Right lobe of liver (tissue), 6 donors: Measurements from ENCODE around the gene DOCK3. TPM values are rescaled to one million over a fixed set of nuclear protein-coding genes. Genes with fewer than 3 reads are reported as not detected.

Experiments used
- ATAC-seq, 4 donors: fragments of 200-7000 bp; cut with Tn5 transposase; one replicate each; pipeline ENCODE4 v1.9.1; 2020; ENCODE audit warnings: mild to moderate bottlenecking in 4 of 4, moderate library complexity in 4 of 4
- DNase-seq, 3 donors: peaks; one replicate each; pipeline ENCODE4 v3.0.0-alpha.2; 2020
- H3K27ac ChIP-seq, 3 donors: fragments of 200-600 bp; one replicate each; pipeline ENCODE4 v1.8.0; 2022
- H3K27me3 ChIP-seq, 2 donors: fragments of 200-600 bp; one replicate each; pipeline ENCODE4 v1.8.0; 2022
- H3K36me3 ChIP-seq, 4 donors: fragments of 200-600 bp; sonication (generic) in 1 of 4; one replicate each; pipeline versions ENCODE4 v1.5.1 to v1.8.0; 2017 to 2022; ENCODE audit warnings: control low read depth in 1 of 4
- H3K4me1 ChIP-seq, 4 donors: fragments of 200-600 bp; sonication (generic) in 1 of 4; one replicate each; pipeline versions ENCODE4 v1.5.1 to v1.8.0; 2017 to 2022; ENCODE audit warnings: control low read depth in 1 of 4
- H3K4me3 ChIP-seq, 3 donors: fragments of 200-600 bp; one replicate each; pipeline ENCODE4 v1.8.0; 2022
- H3K9me3 ChIP-seq, 4 donors: fragments of 200-600 bp; sonication (generic) in 1 of 4; one replicate each; pipeline versions ENCODE4 v1.5.1 to v1.8.0; 2017 to 2022; ENCODE audit warnings: control low read depth in 1 of 4
- CTCF ChIP-seq, 4 donors: fragments of 200-600 bp in 3 of 4; fragments of 450-650 bp in 1 of 4; IDR thresholded peaks; one replicate each; pipeline versions ENCODE4 v1.5.1 to v1.8.0; 2016 to 2022; ENCODE audit warnings: antibody characterized with exemption in 4 of 4, mild to moderate bottlenecking in 2 of 4
- POLR2A ChIP-seq: fragments of 450-650 bp; IDR thresholded peaks from one replicate; pipeline ENCODE4 v1.6.1; 2017; ENCODE audit warnings: antibody characterized with exemption, mild to moderate bottlenecking
- WGBS: methylation state at CpG from one replicate; pipeline ENCODE4 v1.1.6; 2018; ENCODE audit warnings: low coverage, low lambda C conversion rate; ENCODE audit not compliant: insufficient coverage; ENCODE audit errors: missing lambda C conversion rate; 5-methylcytosine and 5-hydroxymethylcytosine counted together
- intact Hi-C, 2 donors: fragments of 100-400 bp; cut with DNase I; formaldehyde crosslinking; loops; one replicate each; pipeline versions ENCODE4 v1.11.2 to v1.14.1; 2022
- total RNA-seq, 6 experiments: library from RNA; depleted of rRNA in 2 of 6; stranded (reverse); fragments of >200 nt in 2 of 6; fragmentation: NEBNext Ultra II Directional in 3 of 6; extraction: Animal tissue kit (Norgen Biotek cat#: 25700) in 3 of 6; gene quantifications; one replicate each; pipeline versions ENCODE4 v1.1.0 to v1.2.4, GENCODE V29; 2016 to 2023
- donor health status: DM: no; HTN: yes; CAD: no.
- donor health status: DM: no; HTN: no; CAD: no.
- donor health status: DM: no; HTN: no; CAD: no.
- donor health status: DM: no; HTN: yes; CAD: no.
- donor health status: DM: no; HTN: yes; CAD: no.

Gene DOCK3
- total RNA-seq, 6 experiments from 2014 or later = 0.04 to 0.06 (median 0.06) TPM; not detected in 3

DNA sequence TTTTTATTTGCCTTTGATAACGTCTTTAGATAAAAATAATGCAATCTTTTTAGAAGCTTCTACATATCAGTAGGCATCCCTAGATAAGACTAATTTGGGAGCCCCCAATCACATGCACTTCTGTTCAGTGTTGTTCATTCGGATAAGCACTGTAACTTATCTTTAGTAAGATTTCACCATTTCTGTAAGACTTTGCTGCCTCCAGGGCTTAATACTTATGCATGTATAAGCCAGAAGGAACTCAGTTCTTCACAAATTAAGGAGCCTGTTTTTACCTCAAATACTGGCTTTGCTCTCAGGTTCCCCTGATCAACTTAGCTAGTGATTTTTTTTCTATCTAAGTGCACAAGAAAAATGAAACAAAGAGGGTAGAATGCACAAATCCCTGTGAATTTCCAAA, 20.3 kb downstream of the DOCK3 start:
- intact Hi-C loops = no loop called here
- Histone ChIP-seq H3K4me3 (no peak overlapping the region), H3K27ac (no peak overlapping the region), H3K9me3 (no peaks in the 10 kb centered on the region), H3K27me3 (no peaks in the 10 kb centered on the region), H3K4me1 (no peaks in the 10 kb centered on the region), H3K36me3 (no peaks in the 10 kb centered on the region)
- DNase-seq (no peak), ATAC-seq (no peak)
- TF ChIP-seq CTCF (IDR thresholded peaks at IDR 0.05) (no peak), POLR2A (no peak)
- 70% methylated on average over 2 of the region's 2 CpGs for WGBS

- 64% methylated on average over 2 of the region's 3 CpGs for WGBS
- Histone ChIP-seq H3K27ac (no peak overlapping the region), H3K9me3 (no peaks in the 10 kb centered on the region), H3K4me3 (no peak overlapping the region), H3K27me3 (no peaks in the 10 kb centered on the region), H3K36me3 (no peaks in the 10 kb centered on the region), H3K4me1 (no peaks in the 10 kb centered on the region)
- DNase-seq (no peak), ATAC-seq (no peak)
- intact Hi-C loops = no loop called here
- TF ChIP-seq POLR2A (no peak), CTCF (IDR thresholded peaks at IDR 0.05) (no peak)
Measured at GRCh38 chr3:50696276-50696675, 21.5 kb downstream of the DOCK3 start.

DNA sequence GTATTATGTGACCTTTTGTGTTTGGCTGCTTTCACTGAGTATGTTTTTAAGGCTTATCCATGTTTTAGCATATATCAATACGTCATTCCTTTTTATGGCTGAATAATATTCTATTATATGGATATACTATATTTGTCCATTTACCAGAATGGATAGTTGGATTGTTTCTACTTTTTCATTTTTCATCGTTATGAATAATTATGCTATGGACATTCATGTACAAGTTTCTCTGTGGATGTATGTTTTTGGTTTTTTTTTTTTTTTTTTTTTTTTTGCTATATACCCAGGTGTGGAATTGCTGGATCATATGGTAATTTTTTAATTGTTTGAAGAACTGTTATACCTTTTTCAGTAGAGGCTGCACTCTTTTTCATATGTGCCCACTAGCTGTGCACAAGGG, 23.5 kb downstream of the DOCK3 start:
- Histone ChIP-seq H3K36me3 (no peaks in the 10 kb centered on the region), H3K4me3 (no peak overlapping the region), H3K9me3 (no peaks in the 10 kb centered on the region), H3K27ac (no peak overlapping the region), H3K4me1 (no peaks in the 10 kb centered on the region), H3K27me3 (no peaks in the 10 kb centered on the region)
- TF ChIP-seq POLR2A = no peak
- 72% methylated on average over 2 of the region's 2 CpGs for WGBS
- intact Hi-C loops = no loop called here
- no peak for ATAC-seq
- DNase-seq = no peak

- no peak for DNase-seq
- TF ChIP-seq CTCF (IDR thresholded peaks at IDR 0.05) (no peak), POLR2A (no peak)
Measured at GRCh38 chr3:50708620-50709019, 33.9 kb downstream of the DOCK3 start.

DNA sequence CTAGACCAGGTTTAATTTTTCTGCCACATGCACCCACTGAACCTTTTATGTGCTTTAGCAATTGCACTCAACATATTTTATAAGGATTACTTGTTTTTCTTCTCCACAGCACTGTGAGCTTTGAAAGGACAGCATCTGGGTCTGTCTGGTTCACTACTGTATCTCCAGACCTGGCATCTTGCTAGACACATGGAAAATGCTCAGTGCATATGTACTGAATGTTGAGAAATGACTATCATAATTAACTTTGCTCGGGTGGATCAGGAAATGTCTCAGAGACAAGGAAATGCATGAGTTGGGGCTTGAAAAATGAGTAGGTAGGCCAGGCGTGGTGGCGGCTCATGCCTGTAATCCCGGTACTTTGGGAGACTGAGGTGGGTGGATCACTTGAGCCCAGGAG, 40.2 kb downstream of the DOCK3 start:
- no peaks in the 10 kb centered on the region for H3K27me3 ChIP-seq
- ATAC-seq (no peak), DNase-seq (no peak)
- no peaks in the 10 kb centered on the region for H3K9me3 ChIP-seq
- H3K4me3 ChIP-seq = no peak overlapping the region
- intact Hi-C loops = no loop called here
- H3K36me3 ChIP-seq = no peaks in the 10 kb centered on the region
- TF ChIP-seq POLR2A (no peak), CTCF (IDR thresholded peaks at IDR 0.05) (no peak)
- H3K4me1 ChIP-seq = no peaks in the 10 kb centered on the region
- no peak overlapping the region for H3K27ac ChIP-seq
- 49% methylated on average over 3 of the region's 4 CpGs for WGBS

More at GRCh38 chr3:50708620-50709019, 33.9 kb downstream of the DOCK3 start:
- no peak for ATAC-seq
- H3K36me3 ChIP-seq = no peaks in the 10 kb centered on the region
- H3K4me3 ChIP-seq = no peak overlapping the region
- intact Hi-C loops = no loop called here
- 49% methylated on average over 4 of the region's 4 CpGs for WGBS
- no peaks in the 10 kb centered on the region for H3K4me1 ChIP-seq
- H3K27me3 ChIP-seq = no peaks in the 10 kb centered on the region
- no peaks in the 10 kb centered on the region for H3K9me3 ChIP-seq
- no peak overlapping the region for H3K27ac ChIP-seq
